ENCODE results near the gene MED26. TPM values are rescaled to one million over a fixed set of nuclear protein-coding genes. Genes with fewer than 3 reads are reported as not detected.

MED26 gene
- total RNA-seq, 1 experiment from 2014 or later, result 8.8 TPM

- CTCF ChIA-PET, result no interaction called here
- H3K27me3 ChIP-seq (ENCODE audit: control insufficient read depth, insufficient read depth, low read length), result no peaks in the 10 kb centered on the region
- POLR2A ChIA-PET, result no interaction called here
- H3K27ac ChIP-seq (ENCODE audit: low read length), result no peak overlapping the region
- TSS peak; percentile 18 for BruUV-seq (replicated peaks)
- DNase-seq (ENCODE audit: low read depth, low spot score), result no peak
- in situ Hi-C loops (cut with HindIII; ENCODE audit: low pct_unique_long_range_greater_than_20kb, low sequenced_read_pairs), result no loop called here
- H3K9me3 ChIP-seq (ENCODE audit: control insufficient read depth, insufficient read depth, low read depth, low read length), result no peaks in the 10 kb centered on the region
- no peaks in the 10 kb centered on the region; the same call in none of the 2 replicates for H3K36me3 ChIP-seq (ENCODE audit: control insufficient read depth, insufficient read depth, low read length)
- TF ChIP-seq SIN3A (IDR thresholded peaks at IDR 0.05; ENCODE audit: borderline replicate concordance, insufficient read depth, low read depth, low read length) (no peak), POLR2AphosphoS5 (IDR thresholded peaks at IDR 0.05; ENCODE audit: low read depth, low read length) (peak; percentile 29; the same call in 1 of the 2 replicates)
- no peak overlapping the region for H3K4me3 ChIP-seq (ENCODE audit: low read depth in 2 of 2, low read length in 2 of 2)
- intact Hi-C loops (cut with micrococcal nuclease; ENCODE audit: unreplicated experiment), result no loop called here
- H3K4me1 ChIP-seq (ENCODE audit: control insufficient read depth, insufficient read depth, low read length), result no peaks in the 10 kb centered on the region
- no peak for ATAC-seq
These were observed 21.7 kb upstream of the MED26 start for GRCh38 chr19:16649734-16650133.

GRCh38 chr19:16645140-16645539 lies 17.1 kb upstream of the MED26 start:
- intact Hi-C loops (cut with micrococcal nuclease; ENCODE audit: unreplicated experiment) (no loop called here), in situ Hi-C loops (cut with HindIII; ENCODE audit: low pct_unique_long_range_greater_than_20kb, low sequenced_read_pairs) (no loop called here)
- TF ChIP-seq POLR2AphosphoS5 (IDR thresholded peaks at IDR 0.05; ENCODE audit: low read depth, low read length) (no peak), CTCF (IDR thresholded peaks at IDR 0.05) (no peak), TCF7L2 (IDR thresholded peaks at IDR 0.05; ENCODE audit: low read depth, low read length) (no peak), SIN3A (IDR thresholded peaks at IDR 0.05; ENCODE audit: borderline replicate concordance, insufficient read depth, low read depth, low read length) (no peak)
- CTCF ChIA-PET, result no interaction called here
- Histone ChIP-seq H3K27me3 (ENCODE audit: control insufficient read depth, insufficient read depth, low read length) (no peaks in the 10 kb centered on the region), H3K36me3 (ENCODE audit: control insufficient read depth, insufficient read depth, low read length) (no peaks in the 10 kb centered on the region; the same call in 1 of the 2 replicates), H3K4me3 (ENCODE audit: low read depth in 2 of 2, low read length in 2 of 2) (no peak overlapping the region), H3K27ac (ENCODE audit: low read length) (no peak overlapping the region), H3K9me3 (ENCODE audit: control insufficient read depth, insufficient read depth, low read depth, low read length) (no peaks in the 10 kb centered on the region), H3K4me1 (ENCODE audit: control insufficient read depth, insufficient read depth, low read length) (no peaks in the 10 kb centered on the region)
- BruUV-seq (replicated peaks), result no TSS peak
- POLR2A ChIA-PET, result no interaction called here
- ATAC-seq (no peak), DNase-seq (ENCODE audit: low read depth, low spot score) (no peak)

GRCh38 chr19:16641695-16642094 lies 13.7 kb upstream of the MED26 start:
- ChIA-PET POLR2A (no interaction called here), CTCF (no interaction called here)
- in situ Hi-C loops (cut with HindIII; ENCODE audit: low pct_unique_long_range_greater_than_20kb, low sequenced_read_pairs) (no loop called here), intact Hi-C loops (cut with micrococcal nuclease; ENCODE audit: unreplicated experiment) (no loop called here)
- no peak overlapping the region for H3K27ac ChIP-seq (ENCODE audit: low read length)
- DNase-seq (ENCODE audit: low read depth, low spot score), result no peak
- no peak overlapping the region for H3K4me3 ChIP-seq (ENCODE audit: low read depth in 2 of 2, low read length in 2 of 2)
- H3K27me3 ChIP-seq (ENCODE audit: control insufficient read depth, insufficient read depth, low read length), result no peaks in the 10 kb centered on the region
- BruUV-seq (replicated peaks), result no TSS peak
- no peaks in the 10 kb centered on the region for H3K4me1 ChIP-seq (ENCODE audit: control insufficient read depth, insufficient read depth, low read length)
- H3K9me3 ChIP-seq (ENCODE audit: control insufficient read depth, insufficient read depth, low read depth, low read length), result no peaks in the 10 kb centered on the region
- no peak for TF ChIP-seq TCF7L2 (IDR thresholded peaks at IDR 0.05; ENCODE audit: low read depth, low read length)
- no peak for TF ChIP-seq POLR2AphosphoS5 (IDR thresholded peaks at IDR 0.05; ENCODE audit: low read depth, low read length)
- TF ChIP-seq SIN3A (IDR thresholded peaks at IDR 0.05; ENCODE audit: borderline replicate concordance, insufficient read depth, low read depth, low read length), result no peak
- no peak for TF ChIP-seq REST (IDR thresholded peaks at IDR 0.05; ENCODE audit: insufficient read depth in 1 of 2, low read depth in 2 of 2, low read length in 1 of 2)
- no peak for TF ChIP-seq CTCF (IDR thresholded peaks at IDR 0.05)
- ATAC-seq, result no peak
- no peaks in the 10 kb centered on the region; the same call in 1 of the 2 replicates for H3K36me3 ChIP-seq (ENCODE audit: control insufficient read depth, insufficient read depth, low read length)

All from Panc1 (cell line).